ENCODE measurements around the gene TMEM89.

Gene TMEM89

DNA sequence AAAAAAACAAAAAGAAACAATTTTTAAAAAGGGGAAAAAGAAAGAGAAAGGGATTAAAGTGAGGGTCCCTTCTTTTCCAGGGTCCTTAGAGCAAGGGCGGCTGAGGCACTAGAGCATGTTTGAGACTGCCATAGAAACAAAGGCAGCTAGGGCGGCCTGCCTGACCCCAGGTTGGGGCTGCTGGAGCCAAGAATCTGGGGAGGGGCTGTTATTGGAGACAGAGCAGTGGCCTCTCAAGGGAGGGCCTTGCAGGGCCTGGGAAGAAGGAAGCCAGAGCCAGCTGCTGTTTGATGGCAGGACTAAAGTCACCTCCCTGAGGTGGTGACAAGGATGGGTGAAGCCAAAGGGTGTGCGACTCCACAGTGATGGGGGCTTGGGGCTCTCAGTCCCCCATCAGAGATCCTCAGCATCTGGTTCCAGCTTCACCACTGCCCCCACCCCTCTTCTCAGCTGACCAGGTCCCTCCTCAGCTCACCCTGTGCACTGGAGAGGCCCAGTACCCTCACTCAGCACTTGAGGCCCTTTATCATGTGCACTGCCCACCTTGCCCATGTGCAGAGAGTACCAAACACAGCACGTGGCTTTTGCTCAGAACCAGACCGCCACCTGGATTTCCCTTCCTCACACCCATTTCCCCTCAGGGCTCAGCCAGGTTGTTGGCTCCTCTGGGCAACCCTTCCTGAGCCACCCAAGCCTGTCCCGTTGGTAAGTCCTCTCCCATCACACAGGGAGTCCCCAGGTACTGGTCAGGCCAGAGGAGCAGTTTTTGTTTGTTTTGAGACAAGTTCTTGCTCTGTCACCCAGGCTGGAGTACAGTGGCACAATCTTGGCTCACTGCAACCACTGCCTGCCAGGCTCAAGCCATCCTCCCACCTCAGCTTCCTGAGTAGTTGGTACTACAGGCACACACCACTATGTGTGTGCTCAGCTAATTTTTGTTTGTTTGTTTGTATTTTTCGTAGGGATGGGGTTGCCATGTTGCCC lies 1.7 kb downstream of the TMEM89 start:
- no peak overlapping the region for H3K4me3 ChIP-seq (replicated peaks in 1 of 2; ENCODE audit: low read depth in 2 of 2, low read length in 2 of 2)
- no peak for DNase-seq (ENCODE audit: low read depth in 2 of 2)
- TF ChIP-seq, protein P1, sequence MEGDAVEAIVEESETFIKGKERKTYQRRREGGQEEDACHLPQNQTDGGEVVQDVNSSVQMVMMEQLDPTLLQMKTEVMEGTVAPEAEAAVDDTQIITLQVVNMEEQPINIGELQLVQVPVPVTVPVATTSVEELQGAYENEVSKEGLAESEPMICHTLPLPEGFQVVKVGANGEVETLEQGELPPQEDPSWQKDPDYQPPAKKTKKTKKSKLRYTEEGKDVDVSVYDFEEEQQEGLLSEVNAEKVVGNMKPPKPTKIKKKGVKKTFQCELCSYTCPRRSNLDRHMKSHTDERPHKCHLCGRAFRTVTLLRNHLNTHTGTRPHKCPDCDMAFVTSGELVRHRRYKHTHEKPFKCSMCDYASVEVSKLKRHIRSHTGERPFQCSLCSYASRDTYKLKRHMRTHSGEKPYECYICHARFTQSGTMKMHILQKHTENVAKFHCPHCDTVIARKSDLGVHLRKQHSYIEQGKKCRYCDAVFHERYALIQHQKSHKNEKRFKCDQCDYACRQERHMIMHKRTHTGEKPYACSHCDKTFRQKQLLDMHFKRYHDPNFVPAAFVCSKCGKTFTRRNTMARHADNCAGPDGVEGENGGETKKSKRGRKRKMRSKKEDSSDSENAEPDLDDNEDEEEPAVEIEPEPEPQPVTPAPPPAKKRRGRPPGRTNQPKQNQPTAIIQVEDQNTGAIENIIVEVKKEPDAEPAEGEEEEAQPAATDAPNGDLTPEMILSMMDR (IDR thresholded peaks at IDR 0.05; ENCODE audit: low read depth, low read length): no peak

DNA sequence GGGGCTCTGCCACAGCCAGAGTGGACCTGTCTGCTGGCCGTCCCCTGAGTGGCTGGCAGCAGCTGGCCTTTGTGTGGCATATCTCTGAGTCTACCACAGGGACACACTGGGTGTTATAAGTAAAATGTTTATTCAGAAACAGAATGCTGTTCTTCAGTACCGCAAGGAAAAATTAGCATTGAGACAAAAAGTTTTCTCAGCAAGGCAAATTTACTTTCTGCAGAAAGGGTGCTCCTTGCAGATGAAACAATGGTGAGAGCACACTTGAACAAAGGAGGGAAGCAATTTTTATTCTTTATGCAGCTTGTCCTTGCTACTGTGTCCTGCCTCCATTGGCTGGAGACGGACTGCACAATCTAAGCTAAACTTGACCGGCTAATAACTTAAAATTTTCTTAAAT lies 4.0 kb downstream of the TMEM89 start:
- peak in 1 of 2 donors; percentile 48 for DNase-seq (ENCODE audit: low read depth in 2 of 2)
- no peak overlapping the region for H3K4me3 ChIP-seq (replicated peaks in 1 of 2; ENCODE audit: low read depth in 2 of 2, low read length in 2 of 2)

DNA sequence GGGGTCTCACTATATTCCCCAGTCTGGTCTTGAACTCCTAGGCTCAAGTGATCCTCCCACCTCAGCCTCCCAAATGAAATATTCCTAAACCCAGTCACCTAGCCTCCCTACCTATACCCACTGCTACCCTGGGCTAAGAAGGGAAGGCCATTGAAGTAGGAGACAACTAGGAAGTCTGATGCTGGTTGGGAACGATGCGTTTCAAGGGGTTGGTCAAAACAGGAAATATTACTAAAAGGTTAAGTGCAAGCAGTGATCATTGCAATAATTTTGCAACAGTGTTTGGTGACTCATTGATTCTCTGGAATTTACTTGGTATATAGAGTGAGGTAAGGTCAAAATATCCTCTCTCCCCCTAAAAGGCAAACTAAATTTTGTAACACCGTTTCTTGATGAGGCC lies 7.5 kb downstream of the TMEM89 start:
- no peak overlapping the region for H3K4me3 ChIP-seq (replicated peaks in 1 of 2; ENCODE audit: low read depth in 2 of 2, low read length in 2 of 2)

More for the DNA sequence above, 4.0 kb downstream of the TMEM89 start:
- TF ChIP-seq, protein P1 (IDR thresholded peaks at IDR 0.05; ENCODE audit: low read depth, low read length): no peak

DNA sequence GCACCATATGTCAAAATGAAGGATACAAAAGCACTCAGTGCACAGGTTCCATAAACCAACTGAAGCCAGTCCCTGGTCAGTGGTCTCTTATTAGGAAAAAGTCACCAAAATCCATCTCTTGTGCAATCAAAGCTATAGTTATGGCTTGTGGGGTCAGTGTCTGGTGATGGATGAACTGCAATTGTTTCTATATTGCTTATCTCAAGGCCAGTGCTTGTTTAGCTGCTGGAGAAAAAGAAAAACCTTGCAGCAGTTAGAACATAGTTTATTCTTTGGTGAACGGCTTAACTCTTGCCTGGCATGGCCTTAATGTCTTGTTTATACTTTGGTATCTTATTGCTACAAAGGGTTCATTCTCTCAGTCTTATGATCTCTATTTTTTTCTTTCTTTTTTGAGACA lies 9.3 kb downstream of the TMEM89 start:
- H3K4me3 ChIP-seq (replicated peaks in 1 of 2; ENCODE audit: low read depth in 2 of 2, low read length in 2 of 2): no peak overlapping the region
- DNase-seq (ENCODE audit: low read depth in 2 of 2): no peak
- TF ChIP-seq, protein P1 (IDR thresholded peaks at IDR 0.05; ENCODE audit: low read depth, low read length): no peak

More for the DNA sequence above, 7.5 kb downstream of the TMEM89 start:
- DNase-seq (ENCODE audit: low read depth in 2 of 2): peak; percentile 74 to 93
- TF ChIP-seq, protein P1 (IDR thresholded peaks at IDR 0.05; ENCODE audit: low read depth, low read length): no peak

DNA sequence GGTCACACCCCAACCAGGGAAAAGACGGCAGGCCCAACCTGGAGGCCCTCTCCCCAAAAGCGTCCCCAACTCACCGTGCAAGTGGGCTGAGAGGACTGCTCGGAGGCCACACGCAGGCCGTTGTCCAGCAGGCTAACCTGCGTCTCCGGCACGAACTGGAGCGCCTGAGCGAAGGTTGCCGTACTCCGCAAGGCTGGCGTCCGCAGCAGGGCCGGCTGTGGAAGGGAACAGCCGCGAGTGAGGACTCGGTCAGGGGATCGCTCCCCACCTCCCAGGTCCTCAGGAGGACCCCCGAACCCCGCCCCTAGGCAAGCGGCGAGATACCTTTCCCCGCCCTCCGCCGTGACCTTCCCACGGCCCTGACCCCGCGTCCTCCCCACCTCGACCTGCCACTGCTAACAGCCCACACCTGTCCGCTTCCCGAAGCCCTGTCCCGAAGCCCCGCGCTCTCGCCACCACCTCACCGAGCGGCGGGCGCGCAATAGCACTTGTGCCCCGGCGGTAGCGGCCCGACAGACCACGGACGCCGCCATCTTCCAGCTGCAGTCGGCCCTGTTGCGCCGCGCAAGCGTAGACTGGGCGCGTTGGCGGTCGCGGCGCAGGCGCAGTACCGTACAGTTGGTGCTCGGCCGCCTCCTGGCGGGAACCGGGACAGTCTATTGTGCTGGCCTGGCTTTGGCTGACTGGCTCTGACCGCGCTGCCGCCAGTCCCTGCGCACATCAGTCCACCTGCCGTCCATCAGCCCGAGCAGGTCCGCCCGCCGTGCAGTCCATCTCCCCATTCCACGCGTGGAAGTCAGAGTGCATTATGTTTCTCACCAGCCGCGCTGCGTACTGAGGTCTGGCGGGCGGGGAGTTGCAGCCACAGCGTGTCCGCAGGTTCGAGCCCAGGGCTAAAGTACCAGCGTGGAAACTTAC lies 12.2 kb downstream of the TMEM89 start, which contains the start of gene UQCRC1:
UQCRC1 (minus strand) TSS at position 559 of the 918 bp plus-strand sequence; CDS start at position 533, 26 bp downstream.
- DNase-seq (ENCODE audit: low read depth in 2 of 2): peak; percentile 94 to 95
- TF ChIP-seq, protein P1 (IDR thresholded peaks at IDR 0.05; ENCODE audit: low read depth, low read length): peak; percentile 86
- H3K4me3 ChIP-seq (replicated peaks in 1 of 2; ENCODE audit: low read depth in 2 of 2, low read length in 2 of 2): peak within 1 kb of the TSS; percentile 98

DNA sequence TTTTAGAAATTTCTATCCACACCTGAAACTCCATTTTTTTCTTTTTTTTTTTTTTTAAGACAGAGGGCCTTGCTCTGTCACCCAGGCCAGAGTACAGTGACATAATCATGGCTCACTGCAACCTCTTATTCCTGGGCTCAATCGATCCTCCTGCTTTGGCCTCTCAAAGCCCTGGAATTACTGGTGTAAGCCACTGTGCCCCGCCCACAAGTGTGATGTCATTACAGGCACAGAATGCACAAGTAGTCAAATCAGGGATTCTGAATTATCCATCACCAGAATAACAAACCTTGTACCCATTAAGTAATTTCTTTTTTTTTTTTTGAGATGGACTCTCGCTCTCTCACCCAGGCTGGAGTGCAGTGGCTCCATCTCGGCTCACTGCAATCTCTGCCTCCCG lies 14.1 kb downstream of the TMEM89 start:
- TF ChIP-seq, protein P1 (IDR thresholded peaks at IDR 0.05; ENCODE audit: low read depth, low read length): no peak
- H3K4me3 ChIP-seq (replicated peaks in 1 of 2; ENCODE audit: low read depth in 2 of 2, low read length in 2 of 2): no peak overlapping the region
- peak in 1 of 2 donors; percentile 37 for DNase-seq (ENCODE audit: low read depth in 2 of 2)

All from cardiac fibroblast (primary cell).